ENCODE measurements around the gene TMEM121B. TPM values are rescaled to one million over a fixed set of nuclear protein-coding genes. Genes with fewer than 3 reads are reported as not detected.
A peak's percentile ranks its signal among the peaks of the same experiment; 100 is the strongest.

The TMEM121B gene
- polyA plus RNA-seq, 1 donor, result 4.5 TPM

DNA sequence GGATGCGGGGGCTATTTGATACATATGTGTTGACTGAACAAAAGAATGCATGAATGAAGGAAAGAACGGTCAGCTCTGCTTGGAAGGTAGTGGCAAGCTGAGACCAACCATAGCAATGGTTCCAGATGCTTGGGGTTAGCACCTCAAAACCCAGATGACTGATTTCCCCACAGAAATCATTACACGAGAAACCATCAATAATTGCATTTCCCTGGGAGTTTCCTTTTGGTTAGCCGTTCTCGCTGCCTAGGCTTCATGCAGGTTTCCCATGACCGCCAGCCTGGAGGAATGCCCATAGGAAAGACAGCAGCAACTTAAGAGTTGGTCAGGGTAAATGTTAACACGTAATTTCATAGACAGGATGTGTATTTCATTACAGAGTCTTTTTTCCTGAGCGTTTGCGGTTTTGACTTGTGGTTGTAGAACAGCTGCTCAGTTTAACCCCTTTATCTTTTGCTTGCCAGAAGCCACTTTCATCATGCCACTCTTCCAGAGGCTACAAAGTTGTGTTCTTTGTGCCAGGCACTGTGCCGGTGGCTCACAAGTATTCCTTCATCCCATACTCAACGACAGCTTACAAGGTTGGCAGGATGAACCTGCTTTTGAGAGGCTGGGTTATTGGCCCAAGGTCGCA lies 33.5 kb downstream of the TMEM121B start:
- no peak for DNase-seq

DNA sequence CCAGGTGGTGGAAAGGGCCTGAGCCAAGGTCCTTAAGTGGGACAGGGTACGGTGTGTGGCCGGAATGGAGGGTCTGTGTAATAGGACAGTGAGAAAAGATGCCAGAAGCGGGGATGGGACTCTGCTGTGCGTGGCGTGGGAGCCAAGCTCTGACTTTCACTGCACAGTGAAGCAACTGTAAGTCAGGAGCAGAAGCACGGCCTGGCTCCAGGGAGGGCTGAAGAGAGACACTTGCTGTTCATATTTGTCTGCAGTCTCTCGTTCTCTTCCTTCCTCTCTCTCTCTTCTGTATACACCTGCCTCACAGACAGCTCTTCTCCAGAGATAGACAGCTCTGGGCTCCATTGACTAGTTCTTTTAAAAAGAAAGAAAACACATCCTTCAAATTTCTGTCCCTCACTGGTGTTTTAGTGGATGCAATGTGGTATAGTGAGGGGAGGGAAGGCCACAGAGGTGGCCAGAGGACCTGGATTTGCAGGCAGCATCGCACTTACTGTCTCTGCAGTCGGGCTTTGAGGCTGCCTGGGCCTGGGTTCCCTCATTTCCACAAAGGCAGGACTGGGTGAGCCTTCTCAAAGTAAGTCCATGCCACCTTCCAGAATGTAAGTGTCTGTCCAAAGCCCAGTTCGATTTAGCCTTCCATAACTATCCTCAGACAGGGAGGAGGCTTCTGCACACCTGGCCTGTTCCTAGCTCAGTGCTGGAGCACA lies 34.2 kb downstream of the TMEM121B start:
- DNase-seq, result no peak

DNA sequence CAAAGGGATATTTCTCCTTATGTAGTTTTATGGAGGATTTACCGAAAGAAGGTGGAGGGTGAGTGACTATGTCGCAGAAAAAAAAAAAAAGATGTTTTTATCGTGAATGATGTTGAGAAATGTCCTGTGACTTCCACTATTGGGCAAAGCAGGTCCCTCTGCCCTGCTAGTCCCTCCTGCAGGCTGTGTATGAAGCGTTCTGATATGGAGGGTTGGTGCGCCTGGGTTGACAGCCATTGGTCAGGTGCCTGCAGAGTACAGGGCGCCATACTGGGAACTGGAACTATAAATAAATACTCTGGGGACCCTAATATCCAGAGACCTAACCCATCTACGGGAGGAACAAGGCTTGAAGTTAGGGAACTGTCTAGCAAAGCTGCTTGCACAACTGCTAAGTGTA lies 34.9 kb downstream of the TMEM121B start:
- no peak for DNase-seq

DNA sequence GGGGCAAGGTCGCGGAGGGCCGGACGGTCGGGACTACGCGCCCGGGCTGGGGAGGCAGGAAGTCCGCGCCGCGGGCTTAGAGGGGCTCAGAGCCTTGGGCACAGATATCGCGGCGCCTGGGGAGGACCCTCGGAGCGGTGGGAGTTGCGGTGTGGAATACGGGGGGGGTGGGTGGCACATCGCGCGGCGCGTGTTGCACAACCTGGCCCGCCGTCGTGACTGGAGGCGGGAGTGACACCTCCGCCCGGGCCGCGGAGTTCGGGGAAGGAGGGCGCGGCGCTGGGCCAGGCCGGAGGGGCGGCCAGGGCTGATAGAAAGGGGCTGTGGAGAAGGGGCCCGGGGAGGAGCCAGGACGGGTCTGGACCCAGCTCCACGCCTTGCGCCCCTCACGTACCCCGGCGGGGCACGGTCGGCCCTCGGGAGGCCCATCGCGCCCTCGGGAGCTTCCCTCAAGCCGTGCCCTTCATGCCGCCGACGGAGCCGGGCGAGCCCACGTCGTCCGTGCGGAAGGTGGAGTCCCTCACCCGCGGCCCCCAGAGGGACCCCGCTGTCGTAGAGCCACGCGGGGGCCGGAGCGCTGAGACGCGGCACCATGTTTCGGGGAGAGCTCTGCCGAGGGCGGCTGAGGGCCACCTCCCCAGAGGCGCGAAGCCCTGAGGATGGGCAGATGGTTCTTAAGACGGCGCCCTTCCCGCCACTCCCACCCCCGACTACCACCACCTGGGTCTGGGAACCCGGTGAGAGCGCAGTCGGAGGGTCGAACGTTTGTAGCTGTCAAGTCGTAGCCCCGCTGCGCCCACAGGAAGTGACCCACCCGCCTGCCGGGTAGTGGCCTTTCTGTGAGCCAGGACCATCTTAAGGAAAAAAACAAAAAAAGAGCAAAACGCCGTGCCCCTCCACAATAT lies 35.6 kb downstream of the TMEM121B start:
- no peak for DNase-seq

DNA sequence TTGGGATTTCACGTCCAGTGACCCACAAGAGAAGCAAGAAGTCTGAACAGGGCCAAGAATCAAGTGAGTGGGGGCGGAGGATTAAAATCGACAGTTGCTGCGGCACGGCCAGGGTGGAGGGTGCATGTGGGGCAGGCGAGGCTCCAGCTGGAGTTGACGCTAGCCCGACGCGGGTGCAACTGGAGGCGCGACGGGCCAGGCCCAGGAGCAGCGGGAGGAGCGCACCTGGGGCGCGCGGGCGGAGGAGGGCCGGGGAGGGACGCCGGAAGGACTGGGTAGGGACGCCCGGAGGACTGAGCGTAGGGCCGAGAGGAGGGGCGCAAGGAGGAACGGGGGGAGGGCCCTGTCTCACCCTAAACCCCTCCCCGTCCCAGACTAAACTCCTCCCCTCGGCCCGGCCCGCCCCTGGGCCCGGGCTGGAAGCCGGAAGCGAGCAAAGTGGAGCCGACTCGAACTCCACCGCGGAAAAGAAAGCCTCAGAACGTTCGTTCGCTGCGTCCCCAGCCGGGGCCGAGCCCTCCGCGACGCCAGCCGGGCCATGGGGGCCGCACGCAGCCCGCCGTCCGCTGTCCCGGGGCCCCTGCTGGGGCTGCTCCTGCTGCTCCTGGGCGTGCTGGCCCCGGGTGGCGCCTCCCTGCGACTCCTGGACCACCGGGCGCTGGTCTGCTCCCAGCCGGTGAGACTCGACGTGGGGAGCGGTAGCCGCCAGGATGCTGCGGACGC lies 36.4 kb downstream of the TMEM121B start, which contains the start of gene IL17RA:
Gene IL17RA, plus strand, starts transcription at position 447 of the 723 bp plus-strand sequence. Its CDS starts 92 bp downstream, at position 539.
- peak; percentile 91 for DNase-seq

DNA sequence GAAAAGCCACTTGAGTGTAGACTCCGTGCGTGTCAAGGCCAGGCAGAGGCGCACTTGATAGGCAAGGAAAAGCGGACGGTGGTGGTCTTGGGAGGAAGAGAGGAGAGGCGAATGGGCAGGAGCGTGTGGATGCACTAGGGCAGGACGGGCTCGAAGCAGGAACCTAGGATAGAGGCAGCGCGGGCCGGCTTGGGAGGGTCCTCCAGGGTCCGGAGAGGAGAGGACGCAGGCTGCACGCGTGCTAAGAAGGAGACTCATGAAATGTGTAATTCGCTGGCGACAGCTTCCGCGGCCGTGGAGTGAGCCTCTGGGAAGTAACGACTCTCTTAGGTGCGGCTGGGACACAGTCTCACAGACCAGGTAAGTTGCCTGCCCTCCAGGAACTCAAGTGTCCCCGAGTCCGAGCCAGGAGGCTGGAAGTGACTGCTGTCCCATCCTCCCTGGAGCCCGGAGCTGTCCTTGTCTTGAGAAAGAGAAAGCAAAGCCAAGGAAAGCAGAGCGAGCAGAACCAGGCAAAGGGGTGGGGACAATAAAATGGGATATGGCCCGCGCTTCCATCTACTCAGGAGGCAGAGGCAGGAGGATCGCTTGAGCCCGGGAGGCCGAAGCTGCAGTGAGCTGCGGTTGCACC lies 37.2 kb downstream of the TMEM121B start:
- no peak for DNase-seq

DNA sequence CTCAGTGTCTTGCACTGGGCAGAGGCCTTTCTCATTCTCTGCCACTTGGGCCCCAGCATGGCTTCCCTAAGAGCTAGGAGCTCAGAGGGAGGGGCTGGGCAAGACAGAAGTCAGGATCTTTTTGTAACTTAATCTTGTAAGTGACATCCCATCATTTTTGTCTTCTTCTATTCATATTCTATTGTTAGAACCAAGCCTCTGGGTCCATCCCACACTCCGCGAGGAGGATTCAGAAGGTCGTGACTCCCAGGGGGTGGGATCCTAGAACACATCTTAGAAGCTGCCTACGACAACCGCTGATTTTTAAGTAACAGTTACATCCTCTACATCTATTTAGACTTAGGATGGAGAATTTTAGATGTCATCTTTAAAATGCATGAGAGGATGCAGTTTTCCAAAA lies 37.9 kb downstream of the TMEM121B start:
- DNase-seq, result no peak

DNA sequence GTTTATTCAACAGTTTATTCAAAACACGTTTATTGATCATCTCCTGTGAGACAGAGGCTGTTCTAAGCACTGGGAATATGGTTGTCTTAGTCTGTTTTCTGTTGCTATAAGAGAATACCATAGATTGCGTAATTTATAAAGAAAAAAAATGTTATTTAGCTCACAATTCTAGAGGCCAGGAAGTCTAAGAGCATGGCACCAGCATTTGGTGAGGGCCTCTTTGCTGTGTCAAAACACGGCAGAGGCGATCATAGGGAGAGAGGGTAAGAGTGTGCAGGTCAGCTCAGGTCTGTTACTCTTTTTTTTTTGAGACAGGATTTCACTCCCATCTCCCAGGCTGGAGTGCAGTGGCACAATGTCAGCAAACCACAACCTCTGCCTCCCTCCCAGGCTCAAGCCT lies 41.6 kb downstream of the TMEM121B start:
- no peak for DNase-seq

DNA sequence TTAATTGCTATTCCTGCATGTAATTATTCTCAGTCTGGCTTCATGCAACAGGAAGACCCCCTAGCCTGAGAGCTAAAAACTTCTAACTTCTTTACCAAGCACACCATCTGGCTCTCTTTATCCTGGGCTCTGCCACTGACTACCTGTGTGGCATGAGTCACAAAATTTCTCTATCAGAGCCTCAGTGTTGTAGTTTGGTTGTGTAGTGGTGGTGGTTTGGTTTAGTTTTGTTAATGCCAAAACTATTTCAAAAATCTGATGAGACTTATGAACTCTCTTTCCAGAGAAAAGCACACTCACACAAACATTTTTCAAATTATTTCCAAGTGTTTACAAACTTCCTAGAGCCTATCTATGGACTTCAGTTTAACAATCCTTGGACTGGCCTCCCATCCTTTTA lies 43.9 kb downstream of the TMEM121B start:
- no peak for DNase-seq

DNA sequence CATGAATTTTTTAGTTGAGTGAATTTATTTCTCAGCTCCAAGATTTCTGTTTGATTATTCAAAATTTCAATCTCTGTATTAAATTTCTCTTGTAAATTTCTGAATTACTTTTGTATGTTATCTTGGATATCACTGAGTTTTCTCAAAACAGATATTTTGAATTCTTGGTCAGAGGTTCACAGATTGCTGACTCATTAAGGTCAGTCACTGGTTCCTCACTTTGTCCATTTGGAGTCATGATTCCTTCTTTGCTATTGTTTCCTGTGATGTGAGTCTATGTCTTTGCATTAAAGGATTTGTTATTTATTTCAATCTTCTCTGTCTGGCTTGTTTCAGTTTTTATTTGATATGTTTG lies 46.5 kb downstream of the TMEM121B start:
- no peak for DNase-seq

DNA sequence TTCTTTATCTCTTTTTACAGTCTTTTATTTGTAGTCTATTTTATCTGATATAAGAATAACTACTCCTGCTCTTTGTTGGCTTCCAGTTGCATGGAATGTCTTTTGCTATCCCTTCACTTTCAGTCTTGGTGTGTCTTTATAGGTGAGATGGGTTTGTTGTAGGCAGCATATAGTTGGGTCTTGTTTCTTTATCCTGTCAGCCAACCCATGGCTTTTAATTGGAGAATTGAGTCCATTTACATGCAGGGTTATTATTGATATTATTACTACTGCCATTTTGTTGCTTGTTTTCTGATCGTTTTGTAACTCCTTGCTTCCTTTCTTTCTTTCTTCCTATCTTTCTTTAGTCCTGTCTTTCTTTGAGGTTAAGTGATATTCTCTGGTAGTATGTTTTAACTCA lies 48.3 kb downstream of the TMEM121B start:
- DNase-seq, result no peak

Other genes starting within 250 kb of the TMEM121B start
- not detected for gene GAB4, start 113.1 kb downstream of the TMEM121B start, polyA plus RNA-seq (ENCODE audit: insufficient read length)
- 4.6 TPM for gene IL17RA, start 36.4 kb downstream of the TMEM121B start, polyA plus RNA-seq (ENCODE audit: insufficient read length)
- 46.5 TPM for gene HDHD5, start 37.9 kb upstream of the TMEM121B start, polyA plus RNA-seq (ENCODE audit: insufficient read length)
- 22.2 TPM for gene ADA2, start 98.1 kb upstream of the TMEM121B start, polyA plus RNA-seq (ENCODE audit: insufficient read length)
- 30.5 TPM for gene CECR2, start 248.1 kb upstream of the TMEM121B start, polyA plus RNA-seq (ENCODE audit: insufficient read length)

Data from hindlimb muscle (tissue), 1 donor.